ENCODE results near the gene CC2D2B. TPM values are rescaled to one million over a fixed set of nuclear protein-coding genes. Genes with fewer than 3 reads are reported as not detected.

The CC2D2B gene
- total and polyA plus RNA-seq, 2 of the 13 experiments (the other 11 are each of a cell fraction or from before 2014, with no cell fraction given) = 0.20 TPM; not detected in 1

- in situ Hi-C loops (cut with HindIII; ENCODE audit: extremely low pct_ligation_motif_present, low pct_unique_long_range_greater_than_20kb) = loop anchor here (25.0 kb wide), 1 partner anchor 449 kb away; no protein-coding TSS in a partner anchor
- H3K9me3 ChIP-seq (ENCODE audit: low read length) = no peaks in the 10 kb centered on the region
- H3K79me2 ChIP-seq (ENCODE audit: insufficient read depth, low read length) = no peaks in the 10 kb centered on the region
- no peaks in the 10 kb centered on the region for H4K20me1 ChIP-seq (ENCODE audit: insufficient read depth, low read length)
- POLR2A ChIA-PET = interaction anchor here (1.1 kb wide), 1 partner anchor 168 kb away, joined by 3 read pairs; the partner anchor contains the start of gene TCTN3
- no peak for DNase-seq (ENCODE audit: low spot score)
- no peak overlapping the region for H3K27ac ChIP-seq (ENCODE audit: extremely low read length, insufficient read depth, low read length)
- no peaks in the 10 kb centered on the region for H3K36me3 ChIP-seq (replicated peaks in 1 of 2; ENCODE audit: control insufficient read depth in 1 of 2, insufficient read depth in 2 of 2, low read length in 2 of 2)
- intact Hi-C loops (cut with micrococcal nuclease; ENCODE audit: unreplicated experiment) = no loop called here
- H3K4me2 ChIP-seq (ENCODE audit: low read depth, low read length) = no peak overlapping the region
- H3K9ac ChIP-seq (ENCODE audit: insufficient read depth, low read depth, low read length) = no peak overlapping the region
- FAIRE-seq = no peak
- CTCF ChIA-PET (ENCODE audit: low intra/inter-chr PET ratio, low total read pairs) = no interaction called here
- H2AFZ ChIP-seq (ENCODE audit: low read length) = no peak overlapping the region
- TF ChIP-seq ZNF292 (CRISPR knock-in tag; IDR thresholded peaks at IDR 0.05; ENCODE audit: borderline replicate concordance, low read depth) = no peak
- TF ChIP-seq ZNF878 (CRISPR knock-in tag; IDR thresholded peaks at IDR 0.05) = no peak
- TF ChIP-seq ZNF281 (CRISPR knock-in tag; IDR thresholded peaks at IDR 0.05; ENCODE audit: borderline replicate concordance) = no peak
- TF ChIP-seq BRCA1 (CRISPR knock-in tag; IDR thresholded peaks at IDR 0.05) = no peak
- no peak for TF ChIP-seq RBM22 (optimal IDR thresholded peaks at IDR 0.05; ENCODE audit: low read length)
- TF ChIP-seq KLF9 (CRISPR knock-in tag; IDR thresholded peaks at IDR 0.05; ENCODE audit: low read depth) = no peak
- no peak for TF ChIP-seq ZNF609 (CRISPR knock-in tag; IDR thresholded peaks at IDR 0.05; ENCODE audit: borderline replicate concordance)
- no peak for TF ChIP-seq ZNF207 (IDR thresholded peaks at IDR 0.05; ENCODE audit: borderline replicate concordance)
- TF ChIP-seq ZNF773 (CRISPR knock-in tag; IDR thresholded peaks at IDR 0.05; ENCODE audit: borderline replicate concordance) = no peak
- TF ChIP-seq ZNF24 (IDR thresholded peaks at IDR 0.05) = no peak
- no peak for TF ChIP-seq ZNF10 (CRISPR knock-in tag; IDR thresholded peaks at IDR 0.05; ENCODE audit: borderline replicate concordance, low read depth)
- no peak for TF ChIP-seq TAF1 (CRISPR knock-in tag; IDR thresholded peaks at IDR 0.05)
- no peak for TF ChIP-seq KDM5A (IDR thresholded peaks at IDR 0.05; ENCODE audit: borderline replicate concordance, low read length)
- no peak for TF ChIP-seq ZNF136 (CRISPR knock-in tag; IDR thresholded peaks at IDR 0.05; ENCODE audit: low read depth)
- TF ChIP-seq ZFAT (CRISPR knock-in tag; conservative IDR thresholded peaks at IDR 0.05) = no peak
- TF ChIP-seq ZNF550 (CRISPR knock-in tag; IDR thresholded peaks at IDR 0.05; ENCODE audit: borderline replicate concordance) = no peak
- no peaks in the 10 kb centered on the region for H3K27me3 ChIP-seq (ENCODE audit: control insufficient read depth in 1 of 2, insufficient read depth in 2 of 2, low read length in 2 of 2)
- BruUV-seq (replicated peaks) = no TSS peak
- no peak for ATAC-seq
- H3K4me1 ChIP-seq (ENCODE audit: insufficient read depth, low read length) = peaks cover 17% of the 10 kb centered on the region
- WGBS (ENCODE audit: low lambda C conversion rate) = 98% methylated on average over 2 of the region's 2 CpGs
- H3K4me3 ChIP-seq (replicated peaks in 1 of 3; ENCODE audit: insufficient read depth in 1 of 3, low read depth in 2 of 3, low read length in 3 of 3) = no peak overlapping the region
Observed at GRCh38 chr10:95861386-95861785, 46.4 kb upstream of the CC2D2B start.
